ENCODE measurements around the gene CCDC85C. TPM values are rescaled to one million over a fixed set of nuclear protein-coding genes. Genes with fewer than 3 reads are reported as not detected.

The CCDC85C gene
- total and polyA plus RNA-seq, 7 donors, result 1.8 to 21.0 (median 7.9) TPM

- Histone ChIP-seq H3K4me3 (no peak overlapping the region), H3K9me3 (no peaks in the 10 kb centered on the region), H3K36me3 (ENCODE audit: insufficient read depth in 1 of 2, low read depth in 1 of 2) (no peaks in the 10 kb centered on the region), H3K4me1 (peaks cover 12% of the 10 kb centered on the region), H3K27me3 (ENCODE audit: insufficient read depth in 3 of 3, low read length in 2 of 3) (peaks cover 0 to 22% (median 3%) of the 10 kb centered on the region in 3 donors), H3K27ac (no peak overlapping the region)
- no peak for TF ChIP-seq CTCF (IDR thresholded peaks at IDR 0.05)
- WGBS, 3 donors, result 80 to 83% (median 83%) methylated on average over 8 of the region's 8 CpGs
- no peak for DNase-seq
- ATAC-seq, result no peak
- intact Hi-C loops (cut with DNase I), result no loop called here
Observed at GRCh38 chr14:99649219-99649618, 45.2 kb upstream of the CCDC85C start.

DNA sequence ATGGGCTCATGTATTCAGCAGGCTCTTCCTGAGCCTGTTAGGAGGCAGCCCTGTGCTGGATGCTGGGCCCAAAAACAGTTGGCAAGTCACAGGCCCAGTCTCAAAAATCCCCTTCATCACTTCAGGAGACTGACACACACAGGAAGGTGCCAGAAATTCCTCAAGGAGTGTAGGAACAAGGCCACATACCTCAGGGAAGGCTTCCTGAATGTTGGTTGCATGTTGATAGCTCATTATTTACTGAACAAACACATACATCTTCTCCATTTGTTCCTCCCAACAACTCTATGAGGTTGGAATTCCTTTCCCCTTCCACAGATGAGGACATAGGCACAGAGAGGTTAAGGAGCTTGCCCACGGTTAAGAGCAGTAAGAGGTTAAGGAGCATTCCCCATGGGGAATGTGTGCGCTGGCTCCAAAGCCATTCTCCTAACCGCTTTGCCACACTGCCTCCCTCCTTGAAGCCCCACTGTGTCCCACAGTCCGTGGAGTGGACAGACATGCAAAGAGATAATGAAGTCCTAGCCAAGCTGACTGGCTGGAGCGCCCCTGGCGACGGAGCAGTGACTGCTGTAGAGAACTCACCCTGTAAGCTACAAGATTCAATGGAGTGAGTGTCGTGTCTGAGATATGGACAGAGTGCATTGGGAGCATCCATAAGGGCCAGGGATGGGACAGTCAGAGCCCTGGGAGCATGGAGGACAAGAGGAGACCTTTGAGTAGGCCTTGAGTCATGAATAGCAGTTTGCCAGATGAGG lies 44.2 kb upstream of the CCDC85C start:
- WGBS, 3 donors, result 85 to 91% (median 86%) methylated on average over 8 of the region's 8 CpGs
- DNase-seq (no peak), ATAC-seq (no peak)
- peaks cover 0 to 22% (median 3%) of the 10 kb centered on the region in 3 donors for H3K27me3 ChIP-seq (ENCODE audit: insufficient read depth in 3 of 3, low read length in 2 of 3)
- no peak for TF ChIP-seq CTCF (IDR thresholded peaks at IDR 0.05)
- peaks cover 12% of the 10 kb centered on the region for H3K4me1 ChIP-seq
- intact Hi-C loops (cut with DNase I), result no loop called here
- H3K27ac ChIP-seq, result no peak overlapping the region
- no peak overlapping the region for H3K4me3 ChIP-seq
- no peaks in the 10 kb centered on the region for H3K9me3 ChIP-seq
- H3K36me3 ChIP-seq (ENCODE audit: insufficient read depth in 1 of 2, low read depth in 1 of 2), result no peaks in the 10 kb centered on the region

- Histone ChIP-seq H3K27me3 (ENCODE audit: insufficient read depth in 3 of 3, low read length in 2 of 3) (peaks cover 0 to 22% (median 3%) of the 10 kb centered on the region in 3 donors), H3K4me3 (no peak overlapping the region), H3K27ac (no peak overlapping the region), H3K9me3 (no peaks in the 10 kb centered on the region), H3K4me1 (peaks cover 12% of the 10 kb centered on the region), H3K36me3 (ENCODE audit: insufficient read depth in 1 of 2, low read depth in 1 of 2) (no peaks in the 10 kb centered on the region)
- intact Hi-C loops (cut with DNase I), result no loop called here
- TF ChIP-seq CTCF (IDR thresholded peaks at IDR 0.05), result no peak
- 49 to 51% (median 50%) methylated on average over 7 of the region's 7 CpGs for WGBS, 3 donors
- no peak for DNase-seq
- ATAC-seq, result no peak
Observed at GRCh38 chr14:99647411-99647810, 43.4 kb upstream of the CCDC85C start.

DNA sequence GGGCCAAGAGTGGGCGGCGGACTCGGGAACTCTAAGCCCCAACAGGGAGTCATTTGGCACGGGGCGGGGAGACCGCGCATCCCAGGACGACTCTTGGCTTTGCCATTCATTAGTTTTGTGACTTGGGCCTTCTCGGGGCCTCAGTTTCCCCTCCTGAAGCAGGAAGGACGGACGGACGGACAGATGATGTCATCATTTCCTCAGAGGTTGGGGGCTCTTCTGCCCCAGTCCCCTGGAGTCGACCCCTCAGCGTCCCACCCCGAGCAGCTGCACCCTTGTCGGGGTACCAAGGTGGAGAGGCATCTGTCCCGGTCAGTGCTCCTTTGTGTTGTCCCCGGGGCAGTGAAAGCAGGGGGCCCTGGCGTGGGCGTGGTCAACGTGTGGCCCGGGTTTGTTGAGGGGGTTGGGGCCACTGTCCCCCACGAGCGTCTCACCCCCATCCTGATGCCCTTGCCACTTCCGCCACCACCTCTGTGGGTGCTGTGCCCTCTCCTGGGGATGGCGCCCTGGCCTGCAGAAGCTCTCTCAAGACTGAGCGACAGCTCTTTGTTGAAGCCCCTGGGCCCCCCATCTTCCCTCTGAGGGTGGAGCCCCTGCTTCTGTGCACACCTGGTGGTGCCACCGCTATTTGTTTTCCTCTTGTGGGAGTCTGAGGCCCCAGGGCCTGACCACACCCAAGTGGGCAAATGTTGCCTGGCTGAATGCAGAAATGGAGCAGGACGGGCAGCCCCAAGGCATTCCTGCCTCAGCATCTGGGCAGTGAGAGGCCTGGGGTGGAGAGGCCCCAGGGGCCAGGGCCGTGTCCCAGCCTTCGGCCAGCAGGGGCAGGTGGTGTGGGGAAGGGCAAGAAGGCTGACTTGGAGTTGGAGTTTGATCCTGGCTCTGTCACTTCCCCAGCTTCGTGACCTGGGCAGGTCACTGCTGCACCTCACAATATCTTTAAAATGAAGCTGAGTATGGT lies 41.8 kb upstream of the CCDC85C start:
- Histone ChIP-seq H3K27me3 (ENCODE audit: insufficient read depth in 3 of 3, low read length in 2 of 3) (peaks cover 0 to 22% (median 3%) of the 10 kb centered on the region in 3 donors), H3K4me3 (peak overlapping the region; percentile 68), H3K9me3 (no peaks in the 10 kb centered on the region), H3K4me1 (peaks cover 12% of the 10 kb centered on the region), H3K27ac (peak overlapping the region; percentile 36), H3K36me3 (ENCODE audit: insufficient read depth in 1 of 2, low read depth in 1 of 2) (no peaks in the 10 kb centered on the region)
- ATAC-seq, result no peak
- no peak for DNase-seq
- intact Hi-C loops (cut with DNase I), result no loop called here
- TF ChIP-seq CTCF (IDR thresholded peaks at IDR 0.05), result no peak
- WGBS, 3 donors, result 42 to 59% (median 44%) methylated on average over 24 to 32 of the region's 32 CpGs
